ENCODE data around the gene ZNF165.
A peak's percentile ranks its signal among the peaks of the same experiment; 100 is the strongest.
"Not testable (repeated sequence)": the region's sequence is repeated elsewhere in the genome, so short reads cannot be mapped to it uniquely, and the experiment has no call there.

The ZNF165 gene

DNA sequence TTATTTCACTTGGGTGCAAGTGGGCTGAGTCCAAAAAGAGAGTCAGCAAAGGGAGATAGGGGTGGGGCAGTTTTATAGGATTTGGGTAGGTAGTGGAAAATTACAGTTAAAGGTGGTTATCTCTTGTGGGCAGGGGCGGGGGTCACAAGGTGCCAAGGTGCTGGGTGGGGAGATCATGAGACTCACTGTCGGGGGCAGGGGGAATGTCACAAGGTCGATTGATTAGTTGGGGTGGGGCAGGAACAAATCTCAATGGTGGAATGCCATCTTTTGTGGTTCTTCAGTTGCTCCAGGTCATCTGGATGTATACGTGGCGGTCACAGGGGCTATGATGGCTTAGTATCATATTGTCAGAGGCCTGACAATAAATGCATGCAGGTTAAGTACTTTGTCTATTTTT, 41.9 kb downstream of the ZNF165 start:
- DNase-seq: not testable (repeated sequence)

DNA sequence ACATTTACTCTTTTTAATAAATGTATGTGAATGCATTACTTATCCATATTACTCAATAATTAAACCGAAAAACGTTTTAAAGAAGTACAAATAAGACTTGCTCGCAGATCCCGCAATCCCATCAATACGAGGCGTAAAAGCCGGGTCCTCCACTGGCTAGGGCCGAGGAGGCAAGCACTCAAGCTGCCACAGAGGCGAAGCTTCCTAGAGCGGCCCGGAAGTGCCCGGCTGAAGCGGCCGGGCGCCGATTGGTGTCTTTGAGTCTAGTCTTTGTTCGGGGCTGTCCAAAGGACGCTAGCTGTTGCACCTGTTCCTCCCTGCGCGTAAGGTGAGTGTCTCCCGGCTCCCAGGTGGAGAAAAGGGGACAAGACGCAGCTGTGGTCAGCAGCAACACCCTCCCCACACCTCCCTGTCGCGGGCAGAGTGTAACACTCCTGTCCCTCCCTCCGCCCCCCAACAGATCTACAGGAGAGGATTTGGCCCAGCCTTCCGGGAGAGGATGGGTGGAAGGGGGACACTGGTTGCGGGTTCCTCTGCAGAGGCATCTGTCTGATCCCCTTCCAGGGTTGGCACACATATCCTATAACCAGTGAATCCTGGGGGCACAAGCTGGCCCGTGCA, 44.1 kb downstream of the ZNF165 start, which contains the start of gene ZSCAN16:
ZSCAN16 (plus strand) TSS at position 260 of the 621 bp plus-strand sequence. CDS start 835 bp downstream, outside the sequence.
- DNase-seq: peak; percentile 85

DNA sequence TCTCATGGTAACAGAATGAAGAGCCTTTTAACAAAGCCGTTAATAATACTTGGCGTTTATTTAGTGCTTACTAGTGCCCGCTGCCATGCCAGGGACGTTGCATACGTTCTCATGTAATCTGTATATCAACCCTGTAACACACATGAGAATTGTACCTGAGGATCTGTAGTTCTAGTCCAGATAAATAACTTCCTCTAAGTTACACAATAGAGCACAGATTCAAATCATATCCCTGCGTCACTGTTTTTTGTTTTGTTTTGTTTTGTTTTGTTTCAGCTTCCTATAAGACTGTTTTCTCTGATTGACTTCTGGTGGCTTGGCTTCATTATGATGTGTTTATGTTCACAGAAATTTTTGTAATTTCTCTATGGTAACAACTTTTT, 44.6 kb downstream of the ZNF165 start:
- no peak for DNase-seq

DNA sequence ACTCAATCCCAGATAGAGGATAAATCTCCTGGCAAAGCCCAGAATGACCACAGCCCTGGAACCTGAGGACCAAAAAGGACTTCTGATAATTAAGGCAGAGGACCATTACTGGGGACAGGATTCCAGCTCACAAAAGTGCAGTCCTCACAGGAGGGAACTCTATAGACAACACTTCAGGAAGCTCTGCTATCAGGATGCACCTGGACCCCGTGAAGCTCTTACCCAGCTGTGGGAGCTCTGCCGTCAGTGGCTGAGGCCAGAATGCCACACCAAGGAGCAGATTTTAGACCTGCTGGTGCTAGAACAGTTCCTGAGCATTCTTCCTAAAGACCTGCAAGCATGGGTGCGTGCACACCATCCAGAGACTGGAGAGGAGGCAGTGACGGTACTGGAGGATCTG, 45.0 kb downstream of the ZNF165 start:
- no peak for DNase-seq

DNA sequence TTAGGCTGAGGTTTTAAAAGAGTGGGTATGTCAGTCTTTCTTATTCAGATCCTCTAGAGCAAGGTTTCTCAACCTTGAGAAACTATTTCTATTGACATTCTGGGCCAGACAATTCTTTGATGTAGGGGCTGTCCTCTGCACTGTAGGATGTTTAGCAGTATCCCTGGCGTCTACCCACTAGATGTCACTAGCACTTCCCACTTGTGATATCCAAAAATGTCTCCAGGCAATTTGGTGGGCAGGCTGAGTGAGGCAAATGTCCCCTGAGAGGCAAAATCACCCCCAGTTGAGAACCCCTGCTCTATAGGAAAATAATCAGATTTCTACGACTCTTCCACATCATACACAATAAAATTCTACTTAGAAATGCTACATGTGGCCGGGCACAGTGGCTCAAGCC, 53.6 kb downstream of the ZNF165 start:
- peak; percentile 6 for DNase-seq

DNA sequence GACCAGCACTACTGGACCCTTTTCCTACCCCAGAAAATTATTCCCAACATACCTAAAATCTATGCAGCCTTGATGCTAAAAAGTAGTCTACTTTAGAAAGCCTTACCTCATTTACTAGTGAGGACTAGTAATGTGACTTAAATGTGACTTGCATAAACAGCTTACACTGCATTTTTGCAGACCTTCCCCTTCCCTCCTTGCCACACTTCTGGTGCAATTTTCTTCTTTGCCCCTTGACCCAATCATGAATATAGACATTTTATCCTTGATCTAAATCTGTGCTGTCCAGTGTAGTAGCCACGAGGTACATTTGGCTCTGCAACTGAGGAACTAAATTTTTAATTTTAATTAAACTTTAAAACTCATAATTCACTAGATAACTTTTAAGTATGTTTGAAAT, 54.3 kb downstream of the ZNF165 start:
- DNase-seq: no peak

DNA sequence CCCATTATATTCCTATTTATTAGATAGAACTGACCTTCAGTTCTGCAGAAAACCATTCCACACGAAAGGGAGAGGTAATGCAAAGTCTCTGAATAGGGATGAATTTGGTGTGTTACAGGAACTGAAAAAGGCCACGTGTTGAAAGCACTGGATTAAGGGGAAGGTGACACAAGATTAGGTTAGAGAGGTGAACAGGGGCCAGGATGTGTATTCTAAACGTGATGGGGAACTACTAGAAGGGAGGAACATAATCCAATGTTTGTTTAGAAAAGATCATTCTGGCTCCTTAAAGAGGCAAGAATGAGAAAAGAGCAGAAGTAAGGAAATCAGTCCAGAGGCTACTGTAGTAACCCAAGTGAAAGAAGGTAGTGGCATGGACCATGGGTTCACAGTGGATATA, 55.0 kb downstream of the ZNF165 start:
- DNase-seq: no peak

DNA sequence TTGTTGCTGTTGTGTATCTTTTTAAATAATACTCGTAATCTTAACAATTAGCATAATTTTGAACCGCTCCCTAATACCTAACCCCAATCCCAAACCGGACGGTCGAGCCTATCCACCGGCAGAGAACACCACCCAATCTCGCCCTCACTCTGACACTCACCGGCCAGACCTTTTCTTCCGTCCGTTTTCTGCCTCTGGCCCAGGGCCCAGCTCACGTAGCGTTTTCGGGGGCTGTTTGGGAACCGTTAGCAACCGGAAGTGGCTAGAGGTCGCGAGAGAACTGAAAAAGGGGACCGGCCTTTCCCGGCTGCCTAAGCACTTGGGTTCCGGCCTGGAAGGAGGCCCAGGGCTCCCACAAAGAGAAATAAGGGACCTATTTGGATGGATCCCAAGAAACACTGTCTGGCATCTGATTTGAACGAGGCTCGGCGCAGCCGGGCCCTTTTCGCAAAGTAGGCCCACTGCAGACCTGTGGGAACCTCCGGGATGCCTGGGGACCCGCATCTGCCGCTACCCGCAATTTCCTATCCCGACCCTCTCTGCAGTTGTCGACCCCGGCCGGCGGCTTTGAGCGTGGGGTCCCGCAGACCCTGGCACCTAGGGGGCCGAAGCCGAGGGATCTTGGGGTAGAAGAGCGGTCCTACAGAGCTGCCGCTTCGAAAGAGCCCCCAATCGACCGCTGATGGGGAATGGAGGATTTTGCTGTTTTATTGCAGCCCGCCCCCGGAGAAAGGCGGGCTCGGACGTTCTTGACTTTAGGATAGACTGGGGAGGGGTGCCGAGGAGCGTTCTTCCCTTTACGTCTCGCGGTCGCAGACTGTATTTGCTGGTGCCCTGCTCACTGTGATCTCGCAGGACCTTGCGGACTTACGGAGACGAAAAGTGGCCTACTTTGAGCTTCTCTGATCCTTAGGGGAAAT, 56.5 kb downstream of the ZNF165 start:
- peak; percentile 90 for DNase-seq

DNA sequence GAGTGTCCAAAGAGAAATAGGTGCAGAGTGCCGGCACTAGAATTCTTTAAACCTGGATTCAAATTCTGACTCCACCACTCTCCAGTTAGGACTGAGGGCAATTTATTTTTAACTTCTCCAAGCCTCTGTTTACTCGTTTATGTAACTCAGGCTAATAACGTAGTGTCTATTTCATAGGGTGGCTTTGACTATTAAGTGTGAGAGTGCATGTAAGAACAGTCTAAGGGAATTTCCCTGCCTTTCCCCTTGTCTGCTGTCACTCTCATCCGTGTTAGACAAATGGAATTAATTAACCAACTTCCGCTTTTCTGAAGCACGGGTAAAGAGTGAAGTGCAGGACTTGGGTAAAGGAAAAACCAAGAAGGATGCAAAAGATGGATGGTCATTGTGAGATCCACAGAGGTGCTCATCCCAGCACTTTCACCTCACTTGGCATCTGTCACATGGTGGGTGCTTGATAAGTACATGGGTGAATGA, 57.2 kb downstream of the ZNF165 start:
- no peak for DNase-seq
